Liver (tissue), 9 donors: ENCODE data around the gene CSTPP1. TPM values are rescaled to one million over a fixed set of nuclear protein-coding genes. Genes with fewer than 3 reads are reported as not detected.

ENCODE experiments used
- DNase-seq: peaks from one replicate; pipeline ENCODE4 v3.0.0-alpha.2; 2017; ENCODE audit warnings: low spot score
- H3K27ac ChIP-seq, 2 donors: one replicate each; pipeline ENCODE4 v1.7.0; 2013; ENCODE audit warnings: inconsistent platforms in 2 of 2, low read length in 2 of 2, control low read depth in 1 of 2, low read depth in 1 of 2, mild to moderate bottlenecking in 1 of 2
- H3K27me3 ChIP-seq, 4 donors: one replicate each; pipeline versions ENCODE4 v1.6.1 to v1.7.0; 2013; ENCODE audit warnings: low read length in 3 of 4, inconsistent platforms in 1 of 4, mild to moderate bottlenecking in 1 of 4, moderate library complexity in 1 of 4; ENCODE audit not compliant: control insufficient read depth in 4 of 4, insufficient read depth in 4 of 4
- H3K36me3 ChIP-seq, 4 donors: one replicate each; pipeline versions ENCODE4 v1.6.1 to v1.7.0; 2013; ENCODE audit warnings: low read length in 3 of 4, mild to moderate bottlenecking in 3 of 4, low read depth in 1 of 4, moderate library complexity in 1 of 4; ENCODE audit not compliant: control insufficient read depth in 4 of 4, insufficient read depth in 3 of 4
- H3K4me1 ChIP-seq, 4 donors: one replicate each; pipeline versions ENCODE4 v1.6.1 to v1.7.0; 2013; ENCODE audit warnings: low read length in 3 of 4, mild to moderate bottlenecking in 3 of 4, moderate library complexity in 1 of 4; ENCODE audit not compliant: control insufficient read depth in 4 of 4, insufficient read depth in 4 of 4
- H3K4me3 ChIP-seq, 3 donors: one replicate each; pipeline versions ENCODE4 v1.6.1 to v1.7.0; 2013; ENCODE audit warnings: low read length in 3 of 3, control low read depth in 1 of 3, low read depth in 1 of 3, mild to moderate bottlenecking in 1 of 3
- H3K9ac ChIP-seq, 2 donors: one replicate each; pipeline ENCODE4 v1.7.0; 2013; ENCODE audit warnings: low read length in 2 of 2, mild to moderate bottlenecking in 2 of 2, moderate library complexity in 2 of 2, control low read depth in 1 of 2, low read depth in 1 of 2
- H3K9me3 ChIP-seq, 4 donors: one replicate each; pipeline versions ENCODE4 v1.6.1 to v1.7.0; 2013; ENCODE audit warnings: low read length in 3 of 4; ENCODE audit not compliant: control insufficient read depth in 4 of 4
- EGR1 ChIP-seq, 2 donors: IDR thresholded peaks; 2 replicates each; pipeline ENCODE4 v1.6.1; 2016 to 2018; ENCODE audit warnings: antibody characterized with exemption in 2 of 2, low read depth in 2 of 2
- FOXA1 ChIP-seq: IDR thresholded peaks from 2 replicates; pipeline ENCODE4 v1.6.1; 2016; ENCODE audit warnings: antibody characterized with exemption
- FOXA2 ChIP-seq: IDR thresholded peaks from 2 replicates; pipeline ENCODE4 v1.6.1; 2016; ENCODE audit warnings: antibody characterized with exemption
- GABPA ChIP-seq, 2 donors: IDR thresholded peaks in 1 of 2; conservative IDR thresholded peaks in 1 of 2; 2 replicates each; pipeline ENCODE4 v1.6.1; 2016; ENCODE audit warnings: antibody characterized with exemption in 2 of 2, mild to moderate bottlenecking in 1 of 2, moderate library complexity in 1 of 2
- HNF4A ChIP-seq, 2 donors: conservative IDR thresholded peaks; 2 replicates each; pipeline ENCODE4 v1.6.1; 2016; ENCODE audit warnings: antibody characterized with exemption in 2 of 2, mild to moderate bottlenecking in 2 of 2
- HNF4G ChIP-seq: IDR thresholded peaks from 2 replicates; pipeline ENCODE4 v1.6.1; 2016; ENCODE audit warnings: antibody characterized with exemption
- JUND ChIP-seq, 2 donors: IDR thresholded peaks; 2 replicates each; pipeline ENCODE4 v1.6.1; 2016; ENCODE audit warnings: antibody characterized with exemption in 2 of 2
- NR2F2 ChIP-seq: IDR thresholded peaks from 2 replicates; pipeline ENCODE4 v1.6.1; 2016; ENCODE audit warnings: antibody characterized with exemption
- RAD21 ChIP-seq, 2 donors: IDR thresholded peaks; 2 replicates each; pipeline ENCODE4 v1.6.1; 2016; ENCODE audit warnings: antibody characterized with exemption in 2 of 2, mild to moderate bottlenecking in 2 of 2
- RXRA ChIP-seq, 2 donors: IDR thresholded peaks; 2 replicates each; pipeline ENCODE4 v1.6.1; 2017 to 2018; ENCODE audit warnings: antibody characterized with exemption in 2 of 2, mild to moderate bottlenecking in 1 of 2
- SP1 ChIP-seq: IDR thresholded peaks from 2 replicates; pipeline ENCODE4 v1.6.1; 2018; ENCODE audit warnings: antibody characterized with exemption, mild to moderate bottlenecking
- TAF1 ChIP-seq: conservative IDR thresholded peaks from 2 replicates; pipeline ENCODE4 v1.6.1; 2016; ENCODE audit warnings: antibody characterized with exemption, mild to moderate bottlenecking
- YY1 ChIP-seq: IDR thresholded peaks from 2 replicates; pipeline ENCODE4 v1.6.1; 2016; ENCODE audit warnings: antibody characterized with exemption, mild to moderate bottlenecking
- WGBS: extraction: QIAGEN DNeasy Blood & Tissue Kit; methylation state at CpG from one replicate; pipeline ENCODE4 v1.1.7; 2013; 5-methylcytosine and 5-hydroxymethylcytosine counted together
- polyA plus RNA-seq, 2 donors: library from polyadenylated mRNA; stranded (reverse) in 1 of 2; unstranded in 1 of 2; fragments of 200-250 nt in 1 of 2; fragments of >200 nt in 1 of 2; fragmentation: Nextera tagmentation in 1 of 2; extraction: Ambion mirVana in 1 of 2; gene quantifications; one replicate each; pipeline versions ENCODE4 v1.2.1 to v1.2.3, GENCODE V29; 2013 to 2015
- total RNA-seq, 2 donors: library from RNA; depleted of rRNA; stranded (reverse); fragments of >200 nt; gene quantifications; one replicate each; pipeline ENCODE4 v1.2.3, GENCODE V29; 2014
- TF ChIP-seq, protein P1 (sequence below): IDR thresholded peaks from 2 replicates; pipeline ENCODE4 v1.6.1; 2016; ENCODE audit warnings: antibody characterized with exemption, mild to moderate bottlenecking
- TF ChIP-seq, protein P2 (sequence below): fragments of 150-350 bp; IDR thresholded peaks from 2 replicates; pipeline ENCODE4 v1.5.1; 2017; ENCODE audit warnings: improper control_type of control experiment, low read depth, low read length; ENCODE audit not compliant: missing input control
- TF ChIP-seq, protein P3 (sequence below): IDR thresholded peaks from 2 replicates; pipeline ENCODE4 v1.6.1; 2016; ENCODE audit warnings: antibody characterized with exemption
- TF ChIP-seq, protein P4 (sequence below): IDR thresholded peaks from 2 replicates; pipeline ENCODE4 v1.6.1; 2016; ENCODE audit warnings: antibody characterized with exemption
- donor health status: healthy.
- donor health status: healthy.
- donor health status: healthy.
- donor health status: healthy.
- donor health status: healthy.

CSTPP1 gene
- total and polyA plus RNA-seq, 4 donors: 5.4 to 6.6 (median 5.7) TPM

DNA sequence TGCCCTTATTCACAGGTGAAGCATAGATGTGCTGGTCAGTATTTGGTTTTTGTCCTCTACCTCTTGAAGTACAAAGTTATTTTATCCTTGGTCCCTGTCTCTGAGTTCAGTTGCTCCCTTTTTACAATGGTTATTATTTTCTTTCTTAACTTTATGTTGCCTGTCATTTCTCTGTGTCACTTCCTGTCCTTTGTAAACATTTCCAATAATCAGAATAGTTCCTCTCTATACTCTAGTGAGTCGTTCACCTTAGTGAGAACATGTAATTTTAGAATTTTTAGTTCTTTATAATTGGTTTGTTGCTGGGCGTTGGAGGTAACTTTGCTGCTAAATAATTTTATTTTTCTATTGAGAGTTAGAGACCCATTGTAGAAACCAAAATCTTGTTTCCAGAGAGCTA, 16.0 kb downstream of the CSTPP1 start:
- no peak for DNase-seq
- Histone ChIP-seq H3K9ac (no peak overlapping the region), H3K4me3 (no peak overlapping the region), H3K27me3 (no peaks in the 10 kb centered on the region), H3K36me3 (no peaks in the 10 kb centered on the region), H3K27ac (no peak overlapping the region), H3K4me1 (peaks cover 0 to 5% (median 3%) of the 10 kb centered on the region in 4 donors), H3K9me3 (no peaks in the 10 kb centered on the region)
- 75% methylated on average over 2 of the region's 2 CpGs for WGBS
- TF ChIP-seq, protein P1, sequence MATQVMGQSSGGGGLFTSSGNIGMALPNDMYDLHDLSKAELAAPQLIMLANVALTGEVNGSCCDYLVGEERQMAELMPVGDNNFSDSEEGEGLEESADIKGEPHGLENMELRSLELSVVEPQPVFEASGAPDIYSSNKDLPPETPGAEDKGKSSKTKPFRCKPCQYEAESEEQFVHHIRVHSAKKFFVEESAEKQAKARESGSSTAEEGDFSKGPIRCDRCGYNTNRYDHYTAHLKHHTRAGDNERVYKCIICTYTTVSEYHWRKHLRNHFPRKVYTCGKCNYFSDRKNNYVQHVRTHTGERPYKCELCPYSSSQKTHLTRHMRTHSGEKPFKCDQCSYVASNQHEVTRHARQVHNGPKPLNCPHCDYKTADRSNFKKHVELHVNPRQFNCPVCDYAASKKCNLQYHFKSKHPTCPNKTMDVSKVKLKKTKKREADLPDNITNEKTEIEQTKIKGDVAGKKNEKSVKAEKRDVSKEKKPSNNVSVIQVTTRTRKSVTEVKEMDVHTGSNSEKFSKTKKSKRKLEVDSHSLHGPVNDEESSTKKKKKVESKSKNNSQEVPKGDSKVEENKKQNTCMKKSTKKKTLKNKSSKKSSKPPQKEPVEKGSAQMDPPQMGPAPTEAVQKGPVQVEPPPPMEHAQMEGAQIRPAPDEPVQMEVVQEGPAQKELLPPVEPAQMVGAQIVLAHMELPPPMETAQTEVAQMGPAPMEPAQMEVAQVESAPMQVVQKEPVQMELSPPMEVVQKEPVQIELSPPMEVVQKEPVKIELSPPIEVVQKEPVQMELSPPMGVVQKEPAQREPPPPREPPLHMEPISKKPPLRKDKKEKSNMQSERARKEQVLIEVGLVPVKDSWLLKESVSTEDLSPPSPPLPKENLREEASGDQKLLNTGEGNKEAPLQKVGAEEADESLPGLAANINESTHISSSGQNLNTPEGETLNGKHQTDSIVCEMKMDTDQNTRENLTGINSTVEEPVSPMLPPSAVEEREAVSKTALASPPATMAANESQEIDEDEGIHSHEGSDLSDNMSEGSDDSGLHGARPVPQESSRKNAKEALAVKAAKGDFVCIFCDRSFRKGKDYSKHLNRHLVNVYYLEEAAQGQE: no peak
- TF ChIP-seq NR2F2 (no peak), FOXA2 (no peak), RXRA (IDR thresholded peaks at IDR 0.05) (no peak), RAD21 (IDR thresholded peaks at IDR 0.05) (no peak), HNF4A (conservative IDR thresholded peaks at IDR 0.05) (no peak), FOXA1 (no peak), YY1 (no peak), EGR1 (IDR thresholded peaks at IDR 0.05; ENCODE audit: low read depth in 2 of 2) (no peak), HNF4G (no peak), GABPA (IDR thresholded peaks at IDR 0.05 in 1 of 2, conservative IDR thresholded peaks at IDR 0.05 in 1 of 2) (no peak), SP1 (no peak)
- TF ChIP-seq, protein P2, sequence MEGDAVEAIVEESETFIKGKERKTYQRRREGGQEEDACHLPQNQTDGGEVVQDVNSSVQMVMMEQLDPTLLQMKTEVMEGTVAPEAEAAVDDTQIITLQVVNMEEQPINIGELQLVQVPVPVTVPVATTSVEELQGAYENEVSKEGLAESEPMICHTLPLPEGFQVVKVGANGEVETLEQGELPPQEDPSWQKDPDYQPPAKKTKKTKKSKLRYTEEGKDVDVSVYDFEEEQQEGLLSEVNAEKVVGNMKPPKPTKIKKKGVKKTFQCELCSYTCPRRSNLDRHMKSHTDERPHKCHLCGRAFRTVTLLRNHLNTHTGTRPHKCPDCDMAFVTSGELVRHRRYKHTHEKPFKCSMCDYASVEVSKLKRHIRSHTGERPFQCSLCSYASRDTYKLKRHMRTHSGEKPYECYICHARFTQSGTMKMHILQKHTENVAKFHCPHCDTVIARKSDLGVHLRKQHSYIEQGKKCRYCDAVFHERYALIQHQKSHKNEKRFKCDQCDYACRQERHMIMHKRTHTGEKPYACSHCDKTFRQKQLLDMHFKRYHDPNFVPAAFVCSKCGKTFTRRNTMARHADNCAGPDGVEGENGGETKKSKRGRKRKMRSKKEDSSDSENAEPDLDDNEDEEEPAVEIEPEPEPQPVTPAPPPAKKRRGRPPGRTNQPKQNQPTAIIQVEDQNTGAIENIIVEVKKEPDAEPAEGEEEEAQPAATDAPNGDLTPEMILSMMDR: no peak
- TF ChIP-seq, protein P3, sequence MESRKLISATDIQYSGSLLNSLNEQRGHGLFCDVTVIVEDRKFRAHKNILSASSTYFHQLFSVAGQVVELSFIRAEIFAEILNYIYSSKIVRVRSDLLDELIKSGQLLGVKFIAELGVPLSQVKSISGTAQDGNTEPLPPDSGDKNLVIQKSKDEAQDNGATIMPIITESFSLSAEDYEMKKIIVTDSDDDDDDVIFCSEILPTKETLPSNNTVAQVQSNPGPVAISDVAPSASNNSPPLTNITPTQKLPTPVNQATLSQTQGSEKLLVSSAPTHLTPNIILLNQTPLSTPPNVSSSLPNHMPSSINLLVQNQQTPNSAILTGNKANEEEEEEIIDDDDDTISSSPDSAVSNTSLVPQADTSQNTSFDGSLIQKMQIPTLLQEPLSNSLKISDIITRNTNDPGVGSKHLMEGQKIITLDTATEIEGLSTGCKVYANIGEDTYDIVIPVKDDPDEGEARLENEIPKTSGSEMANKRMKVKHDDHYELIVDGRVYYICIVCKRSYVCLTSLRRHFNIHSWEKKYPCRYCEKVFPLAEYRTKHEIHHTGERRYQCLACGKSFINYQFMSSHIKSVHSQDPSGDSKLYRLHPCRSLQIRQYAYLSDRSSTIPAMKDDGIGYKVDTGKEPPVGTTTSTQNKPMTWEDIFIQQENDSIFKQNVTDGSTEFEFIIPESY: no peak

DNA sequence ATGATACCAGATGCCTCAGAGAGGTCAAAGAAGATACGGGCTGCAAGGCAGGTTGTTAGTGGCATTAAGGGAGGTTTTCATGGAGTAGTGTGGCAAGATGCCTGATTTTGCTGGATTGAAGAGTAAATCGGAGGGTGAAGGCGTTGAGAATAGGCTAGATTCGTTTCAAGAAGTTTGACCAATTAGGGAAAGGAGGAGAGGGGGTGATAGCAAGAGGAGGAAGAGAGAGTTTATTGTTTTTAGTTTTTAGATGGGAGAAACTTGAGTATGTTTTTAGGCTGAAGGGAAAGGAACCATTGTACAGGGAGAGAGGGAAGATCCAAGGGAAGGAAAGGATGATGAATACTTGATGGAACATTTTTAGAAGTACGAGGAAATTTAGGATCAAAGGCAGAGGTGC, 16.5 kb downstream of the CSTPP1 start:
- no peaks in the 10 kb centered on the region for H3K36me3 ChIP-seq
- H3K4me1 ChIP-seq: no peaks in the 10 kb centered on the region
- 93% methylated on average over 5 of the region's 5 CpGs for WGBS
- no peaks in the 10 kb centered on the region for H3K9me3 ChIP-seq
- H3K27ac ChIP-seq: no peak overlapping the region
- DNase-seq: no peak
- H3K9ac ChIP-seq: no peak overlapping the region
- TF ChIP-seq, protein P4, sequence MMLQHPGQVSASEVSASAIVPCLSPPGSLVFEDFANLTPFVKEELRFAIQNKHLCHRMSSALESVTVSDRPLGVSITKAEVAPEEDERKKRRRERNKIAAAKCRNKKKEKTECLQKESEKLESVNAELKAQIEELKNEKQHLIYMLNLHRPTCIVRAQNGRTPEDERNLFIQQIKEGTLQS: no peak
- TF ChIP-seq, protein P3: no peak
- TF ChIP-seq TAF1 (no peak), JUND (IDR thresholded peaks at IDR 0.05) (no peak), EGR1 (IDR thresholded peaks at IDR 0.05; ENCODE audit: low read depth in 2 of 2) (no peak)
- H3K4me3 ChIP-seq: no peak overlapping the region
- H3K27me3 ChIP-seq: no peaks in the 10 kb centered on the region
